ENCODE measurements around the gene SPAG6.
A peak's percentile ranks its signal among the peaks of the same experiment; 100 is the strongest.

The SPAG6 gene

GRCh38 chr10:22317771-22318565 is 27.3 kb upstream of the SPAG6 start:
- no peak overlapping the region for H3K4me3 Mint-ChIP-seq
- H3K36me3 Mint-ChIP-seq (ENCODE audit: low read depth), result peaks cover 21% of the 10 kb centered on the region
- intact Hi-C loops (cut with micrococcal nuclease), result loop anchor here (2.0 to 5.0 kb wide), 3 partner anchors 65 to 316 kb away; partner anchors contain the start of gene DNAJC1
- H3K9me3 Mint-ChIP-seq, result no peaks in the 10 kb centered on the region
- H3K27ac Mint-ChIP-seq, result no peak overlapping the region
- H3K27me3 Mint-ChIP-seq, result peaks cover 11% of the 10 kb centered on the region
- peaks cover 15% of the 10 kb centered on the region for H3K4me1 Mint-ChIP-seq (ENCODE audit: low read depth)

- intact Hi-C loops (cut with micrococcal nuclease), result loop anchor here (5.0 kb wide), 2 partner anchors 119 to 316 kb away; partner anchors contain the start of gene DNAJC1
- Mint-ChIP-seq H3K4me1 (ENCODE audit: low read depth) (peaks cover 15% of the 10 kb centered on the region), H3K27me3 (peaks cover 19% of the 10 kb centered on the region), H3K27ac (no peak overlapping the region), H3K9me3 (no peaks in the 10 kb centered on the region), H3K36me3 (ENCODE audit: low read depth) (peaks cover 21% of the 10 kb centered on the region), H3K4me3 (no peak overlapping the region)
Measured at GRCh38 chr10:22318772-22319171, 26.5 kb upstream of the SPAG6 start.

GRCh38 chr10:22319547-22319979 is 25.7 kb upstream of the SPAG6 start:
- Mint-ChIP-seq H3K9me3 (no peaks in the 10 kb centered on the region), H3K27ac (peak overlapping the region; percentile 88), H3K36me3 (ENCODE audit: low read depth) (peaks cover 21% of the 10 kb centered on the region), H3K27me3 (peaks cover 27% of the 10 kb centered on the region), H3K4me1 (ENCODE audit: low read depth) (peaks cover 21% of the 10 kb centered on the region), H3K4me3 (peak overlapping the region; percentile 80)
- intact Hi-C loops (cut with micrococcal nuclease), result loop anchor here (5.0 kb wide), 2 partner anchors 118 to 317 kb away; partner anchors contain the start of gene DNAJC1

- intact Hi-C loops (cut with micrococcal nuclease), result loop anchor here (2.0 to 10.0 kb wide), 4 partner anchors 91 to 795 kb away; partner anchors contain the start of genes DNAJC1 and SKIDA1
- peak overlapping the region; percentile 80 for H3K4me3 Mint-ChIP-seq
- no peaks in the 10 kb centered on the region for H3K9me3 Mint-ChIP-seq
- H3K27ac Mint-ChIP-seq, result peak overlapping the region; percentile 88
- H3K4me1 Mint-ChIP-seq (ENCODE audit: low read depth), result peaks cover 26% of the 10 kb centered on the region
- peaks cover 31% of the 10 kb centered on the region for H3K27me3 Mint-ChIP-seq
- peaks cover 21% of the 10 kb centered on the region for H3K36me3 Mint-ChIP-seq (ENCODE audit: low read depth)
Measured at GRCh38 chr10:22319980-22320558, 25.2 kb upstream of the SPAG6 start.

GRCh38 chr10:22320591-22321155 is 24.6 kb upstream of the SPAG6 start, which contains the start of gene BMI1:
Gene BMI1 (plus strand): TSS chr10:22321099. CDS start chr10:22326450, 5,351 bp downstream.
- Mint-ChIP-seq H3K4me1 (ENCODE audit: low read depth) (peaks cover 27% of the 10 kb centered on the region), H3K27me3 (peaks cover 31% of the 10 kb centered on the region), H3K4me3 (peak within 1 kb of the TSS; percentile 91), H3K9me3 (no peaks in the 10 kb centered on the region), H3K36me3 (ENCODE audit: low read depth) (peaks cover 18% of the 10 kb centered on the region), H3K27ac (peak within 1 kb of the TSS; percentile 91)
- intact Hi-C loops (cut with micrococcal nuclease), result loop anchor here (2.0 to 10.0 kb wide), 2 partner anchors 92 to 796 kb away; partner anchors contain the start of gene SKIDA1

GRCh38 chr10:22321156-22321923 is 24.0 kb upstream of the SPAG6 start:
- H3K9me3 Mint-ChIP-seq, result no peaks in the 10 kb centered on the region
- peaks cover 37% of the 10 kb centered on the region for H3K27me3 Mint-ChIP-seq
- peaks cover 16% of the 10 kb centered on the region for H3K36me3 Mint-ChIP-seq (ENCODE audit: low read depth)
- peak overlapping the region; percentile 86 for H3K4me3 Mint-ChIP-seq
- intact Hi-C loops (cut with micrococcal nuclease), result loop anchor here (2.0 to 10.0 kb wide), 2 partner anchors 93 to 797 kb away; partner anchors contain the start of gene SKIDA1
- H3K27ac Mint-ChIP-seq, result peak overlapping the region; percentile 91
- H3K4me1 Mint-ChIP-seq (ENCODE audit: low read depth), result peaks cover 27% of the 10 kb centered on the region

GRCh38 chr10:22321924-22322640 is 23.2 kb upstream of the SPAG6 start:
- intact Hi-C loops (cut with micrococcal nuclease), result loop anchor here (2.0 to 10.0 kb wide), 3 partner anchors 19 to 797 kb away; partner anchors contain the start of gene SKIDA1
- peak overlapping the region; percentile 91 for H3K27ac Mint-ChIP-seq
- no peaks in the 10 kb centered on the region for H3K9me3 Mint-ChIP-seq
- peaks cover 27% of the 10 kb centered on the region for H3K4me1 Mint-ChIP-seq (ENCODE audit: low read depth)
- H3K27me3 Mint-ChIP-seq, result peaks cover 40% of the 10 kb centered on the region
- peak overlapping the region; percentile 91 for H3K4me3 Mint-ChIP-seq
- H3K36me3 Mint-ChIP-seq (ENCODE audit: low read depth), result peaks cover 18% of the 10 kb centered on the region

GRCh38 chr10:22322641-22323160 is 22.6 kb upstream of the SPAG6 start:
- Mint-ChIP-seq H3K27me3 (peaks cover 40% of the 10 kb centered on the region), H3K4me3 (peak overlapping the region; percentile 91)

GRCh38 chr10:22323538-22324305 is 21.6 kb upstream of the SPAG6 start:
- no peak overlapping the region for H3K4me3 Mint-ChIP-seq
- peaks cover 40% of the 10 kb centered on the region for H3K27me3 Mint-ChIP-seq
- no peaks in the 10 kb centered on the region for H3K9me3 Mint-ChIP-seq
- peaks cover 27% of the 10 kb centered on the region for H3K4me1 Mint-ChIP-seq (ENCODE audit: low read depth)
- H3K27ac Mint-ChIP-seq, result no peak overlapping the region
- peaks cover 25% of the 10 kb centered on the region for H3K36me3 Mint-ChIP-seq (ENCODE audit: low read depth)
- intact Hi-C loops (cut with micrococcal nuclease), result loop anchor here (2.0 to 10.0 kb wide), 2 partner anchors 17 to 799 kb away; partner anchors contain the start of gene SKIDA1

More at GRCh38 chr10:22322641-22323160, 22.6 kb upstream of the SPAG6 start:
- peaks cover 23% of the 10 kb centered on the region for H3K36me3 Mint-ChIP-seq (ENCODE audit: low read depth)
- no peaks in the 10 kb centered on the region for H3K9me3 Mint-ChIP-seq
- H3K27ac Mint-ChIP-seq, result peak overlapping the region; percentile 91
- peaks cover 27% of the 10 kb centered on the region for H3K4me1 Mint-ChIP-seq (ENCODE audit: low read depth)
- intact Hi-C loops (cut with micrococcal nuclease), result loop anchor here (2.0 to 10.0 kb wide), 2 partner anchors 18 to 798 kb away; partner anchors contain the start of gene SKIDA1

GRCh38 chr10:22324413-22324812 is 20.9 kb upstream of the SPAG6 start:
- intact Hi-C loops (cut with micrococcal nuclease), result loop anchor here (10.0 kb wide), 1 partner anchor 800 kb away; the partner anchor contains the start of gene SKIDA1
- Mint-ChIP-seq H3K9me3 (no peaks in the 10 kb centered on the region), H3K4me1 (ENCODE audit: low read depth) (peaks cover 27% of the 10 kb centered on the region), H3K27me3 (peaks cover 40% of the 10 kb centered on the region), H3K27ac (no peak overlapping the region), H3K36me3 (ENCODE audit: low read depth) (peaks cover 30% of the 10 kb centered on the region), H3K4me3 (no peak overlapping the region)

GRCh38 chr10:22324893-22325271 is 20.4 kb upstream of the SPAG6 start:
- Mint-ChIP-seq H3K27ac (no peak overlapping the region), H3K9me3 (no peaks in the 10 kb centered on the region), H3K36me3 (ENCODE audit: low read depth) (peaks cover 34% of the 10 kb centered on the region), H3K4me3 (peak overlapping the region; percentile 70), H3K4me1 (ENCODE audit: low read depth) (peaks cover 24% of the 10 kb centered on the region), H3K27me3 (peaks cover 40% of the 10 kb centered on the region)
- intact Hi-C loops (cut with micrococcal nuclease), result loop anchor here (10.0 kb wide), 1 partner anchor 800 kb away; the partner anchor contains the start of gene SKIDA1
